Peyer's patch (tissue), 4 donors: ENCODE measurements around the gene PTMA. TPM values are rescaled to one million over a fixed set of nuclear protein-coding genes. Genes with fewer than 3 reads are reported as not detected.
"Not testable (repeated sequence)": the region's sequence is repeated elsewhere in the genome, so short reads cannot be mapped to it uniquely, and the experiment has no call there.

Source experiments
- DNase-seq, 3 donors: peaks; one replicate each; pipeline ENCODE4 v3.0.0-alpha.2; 2017 to 2019
- H3K27ac ChIP-seq, 4 donors: fragments of 200-600 bp; sonication (generic); one replicate each; pipeline ENCODE4 v1.5.1; 2016 to 2019
- H3K27me3 ChIP-seq, 2 donors: fragments of 200-600 bp; sonication (generic); one replicate each; pipeline ENCODE4 v1.5.1; 2019
- H3K36me3 ChIP-seq, 3 donors: fragments of 200-600 bp; sonication (generic); one replicate each; pipeline ENCODE4 v1.5.1; 2016 to 2019
- H3K4me1 ChIP-seq, 4 donors: fragments of 200-600 bp; sonication (generic); one replicate each; pipeline ENCODE4 v1.5.1; 2016 to 2019
- H3K4me3 ChIP-seq, 4 donors: fragments of 200-600 bp; sonication (generic); 1 replicate in 3 of 4; 2 replicates in 1 of 4; pipeline ENCODE4 v1.5.1; 2016 to 2019; ENCODE audit warnings: mild to moderate bottlenecking in 1 of 4
- H3K9me3 ChIP-seq, 4 donors: fragments of 200-600 bp; sonication (generic); one replicate each; pipeline ENCODE4 v1.5.1; 2016 to 2019; ENCODE audit warnings: mild to moderate bottlenecking in 1 of 4
- POLR2A ChIP-seq, 2 donors: fragments of 450-650 bp; IDR thresholded peaks; one replicate each; pipeline ENCODE4 v1.5.1; 2017; ENCODE audit warnings: antibody characterized with exemption in 2 of 2, mild to moderate bottlenecking in 2 of 2, moderate library complexity in 2 of 2
- total RNA-seq, 4 donors: library from RNA; depleted of rRNA; stranded (reverse); fragments of >200 nt; gene quantifications; one replicate each; pipeline ENCODE4 v1.1.0, GENCODE V29; 2016
- TF ChIP-seq, protein P1 (sequence below), 6 experiments: fragments of 450-650 bp in 4 of 6; fragments of 200-600 bp in 2 of 6; sonication (generic) in 1 of 6; IDR thresholded peaks; one replicate each; pipeline ENCODE4 v1.5.1; 2017 to 2019; ENCODE audit warnings: antibody characterized with exemption in 6 of 6, mild to moderate bottlenecking in 3 of 6, moderate library complexity in 1 of 6

Gene PTMA, protein sequence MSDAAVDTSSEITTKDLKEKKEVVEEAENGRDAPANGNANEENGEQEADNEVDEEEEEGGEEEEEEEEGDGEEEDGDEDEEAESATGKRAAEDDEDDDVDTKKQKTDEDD
- total RNA-seq: 1,000 to 10,000 TPM in 1 of 4 donors, 100 to 1,000 TPM in 3; 316 to 1,049 (median 353) TPM

DNA sequence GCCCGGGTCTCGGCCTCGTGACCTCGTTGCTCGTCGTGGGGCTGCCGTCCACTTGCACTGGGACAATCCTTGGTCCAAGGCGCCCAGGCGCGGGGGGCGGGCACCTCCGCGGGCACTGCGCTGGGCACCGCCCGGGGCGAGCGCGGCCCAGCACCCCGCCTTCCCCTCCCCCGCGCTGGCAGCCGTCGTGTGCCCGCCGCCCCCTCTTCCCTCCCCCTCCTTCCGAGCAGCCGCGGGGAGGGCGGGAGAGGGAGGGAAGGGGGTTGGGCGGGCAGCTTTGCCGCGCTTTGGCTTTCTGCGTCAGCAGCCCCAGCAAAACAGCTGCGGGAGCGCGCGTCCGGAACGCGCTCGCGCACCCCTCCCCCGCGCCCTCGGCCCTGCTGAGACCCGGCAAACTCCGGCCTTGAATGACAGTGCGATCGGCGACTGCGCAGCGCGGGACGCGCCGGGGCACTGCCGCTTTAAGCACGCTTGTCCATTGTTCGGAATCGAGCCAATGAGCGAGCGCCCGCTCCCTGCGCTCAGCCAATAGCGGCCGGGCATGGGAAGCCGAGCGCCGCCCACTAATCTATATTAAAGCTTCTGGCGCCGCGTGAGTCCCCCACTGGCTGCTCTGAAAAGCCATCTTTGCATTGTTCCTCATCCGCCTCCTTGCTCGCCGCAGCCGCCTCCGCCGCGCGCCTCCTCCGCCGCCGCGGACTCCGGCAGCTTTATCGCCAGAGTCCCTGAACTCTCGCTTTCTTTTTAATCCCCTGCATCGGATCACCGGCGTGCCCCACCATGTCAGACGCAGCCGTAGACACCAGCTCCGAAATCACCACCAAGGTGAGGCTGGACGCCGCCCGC, at the start of gene PTMA:
Gene PTMA (plus strand): TSS at position 599 of the 846 bp plus-strand sequence. CDS start 182 bp downstream, at position 781.
- TF ChIP-seq, protein P1, sequence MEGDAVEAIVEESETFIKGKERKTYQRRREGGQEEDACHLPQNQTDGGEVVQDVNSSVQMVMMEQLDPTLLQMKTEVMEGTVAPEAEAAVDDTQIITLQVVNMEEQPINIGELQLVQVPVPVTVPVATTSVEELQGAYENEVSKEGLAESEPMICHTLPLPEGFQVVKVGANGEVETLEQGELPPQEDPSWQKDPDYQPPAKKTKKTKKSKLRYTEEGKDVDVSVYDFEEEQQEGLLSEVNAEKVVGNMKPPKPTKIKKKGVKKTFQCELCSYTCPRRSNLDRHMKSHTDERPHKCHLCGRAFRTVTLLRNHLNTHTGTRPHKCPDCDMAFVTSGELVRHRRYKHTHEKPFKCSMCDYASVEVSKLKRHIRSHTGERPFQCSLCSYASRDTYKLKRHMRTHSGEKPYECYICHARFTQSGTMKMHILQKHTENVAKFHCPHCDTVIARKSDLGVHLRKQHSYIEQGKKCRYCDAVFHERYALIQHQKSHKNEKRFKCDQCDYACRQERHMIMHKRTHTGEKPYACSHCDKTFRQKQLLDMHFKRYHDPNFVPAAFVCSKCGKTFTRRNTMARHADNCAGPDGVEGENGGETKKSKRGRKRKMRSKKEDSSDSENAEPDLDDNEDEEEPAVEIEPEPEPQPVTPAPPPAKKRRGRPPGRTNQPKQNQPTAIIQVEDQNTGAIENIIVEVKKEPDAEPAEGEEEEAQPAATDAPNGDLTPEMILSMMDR (IDR thresholded peaks at IDR 0.05): peak in 1 of 6 experiments; percentile 12
- TF ChIP-seq POLR2A (IDR thresholded peaks at IDR 0.05): peak; percentile 98 to 99
- peak; percentile 98 to 100 (median 99) for DNase-seq
- peaks cover 0 to 15% (median 0%) of the 10 kb centered on the region in 3 donors for H3K36me3 ChIP-seq
- H3K4me1 ChIP-seq: peaks cover 0 to 27% (median 13%) of the 10 kb centered on the region in 4 donors
- peak within 1 kb of the TSS; percentile 93 to 99 (median 98) for H3K4me3 ChIP-seq
- no peaks in the 10 kb centered on the region for H3K9me3 ChIP-seq
- no peaks in the 10 kb centered on the region for H3K27me3 ChIP-seq
- peak within 1 kb of the TSS; percentile 98 to 100 (median 100) for H3K27ac ChIP-seq

GRCh38 chr2:231660073-231660472, 48.3 kb upstream of the PTMA start:
- H3K4me3 ChIP-seq, DNase-seq: not testable (repeated sequence)

DNA sequence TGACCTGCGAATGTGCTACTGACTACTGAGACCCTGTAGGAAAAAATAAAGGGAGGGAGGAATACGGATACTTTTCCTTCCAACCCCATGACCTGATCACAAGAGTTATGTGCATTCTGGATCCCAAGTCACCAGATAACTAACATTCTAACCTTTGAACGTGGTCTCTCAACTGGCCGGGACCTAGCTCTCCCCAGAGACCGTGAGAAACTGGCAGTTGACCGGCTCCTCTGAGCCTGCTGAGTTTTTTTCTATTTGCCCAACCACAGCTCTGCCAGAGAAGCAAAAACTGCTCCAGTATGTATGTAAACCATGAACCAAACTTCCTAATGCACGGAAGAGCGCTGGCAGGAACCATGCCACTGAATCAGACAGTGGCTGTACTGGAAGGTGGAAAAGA, 47.5 kb upstream of the PTMA start:
- DNase-seq: no peak
- no peaks in the 10 kb centered on the region for H3K9me3 ChIP-seq
- TF ChIP-seq POLR2A (IDR thresholded peaks at IDR 0.05): no peak
- TF ChIP-seq, protein P1 (IDR thresholded peaks at IDR 0.05): no peak
- no peaks in the 10 kb centered on the region for H3K36me3 ChIP-seq
- no peak overlapping the region for H3K27ac ChIP-seq
- H3K27me3 ChIP-seq: no peaks in the 10 kb centered on the region
- H3K4me1 ChIP-seq: peaks cover 0 to 17% (median 4%) of the 10 kb centered on the region in 4 donors
- no peak overlapping the region for H3K4me3 ChIP-seq

More at GRCh38 chr2:231660073-231660472, 48.3 kb upstream of the PTMA start:
- H3K27ac ChIP-seq, H3K9me3 ChIP-seq, H3K36me3 ChIP-seq, H3K27me3 ChIP-seq, H3K4me1 ChIP-seq: not testable (repeated sequence)

DNA sequence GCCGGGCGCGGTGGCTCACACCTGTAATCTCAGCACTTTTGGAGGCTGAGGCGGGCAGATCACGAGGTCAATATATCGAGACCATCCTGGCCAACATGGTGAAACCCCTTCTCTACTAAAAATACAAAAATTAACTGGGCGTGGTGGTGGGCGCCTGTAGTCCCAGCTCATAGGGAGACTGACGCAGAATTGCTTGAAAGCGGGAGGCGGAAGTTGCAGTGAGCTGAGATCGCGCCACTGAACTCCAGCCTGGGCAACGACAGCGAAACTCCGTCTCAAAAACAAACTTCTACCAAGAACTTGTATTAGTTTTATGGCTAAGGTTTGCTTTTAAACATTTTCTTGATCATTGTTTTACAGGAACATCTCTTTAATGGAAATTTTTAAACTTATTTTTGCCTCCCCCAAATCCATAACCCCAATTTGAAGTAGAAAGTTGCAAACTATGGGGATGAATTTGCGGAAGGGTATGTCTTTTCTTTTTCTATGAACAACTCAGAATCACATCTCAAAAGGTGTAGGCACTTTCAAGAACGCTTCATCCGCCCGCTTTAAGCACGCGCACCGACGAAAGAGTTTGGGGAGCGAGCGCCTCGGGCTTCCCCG, 46.8 kb upstream of the PTMA start:
- H3K4me1 ChIP-seq: peaks cover 0 to 19% (median 7%) of the 10 kb centered on the region in 4 donors
- no peaks in the 10 kb centered on the region for H3K27me3 ChIP-seq
- DNase-seq: no peak
- peak overlapping the region; percentile 52 to 63 (median 56) for H3K4me3 ChIP-seq
- H3K36me3 ChIP-seq: no peaks in the 10 kb centered on the region
- no peak for TF ChIP-seq POLR2A (IDR thresholded peaks at IDR 0.05)
- TF ChIP-seq, protein P1 (IDR thresholded peaks at IDR 0.05): no peak
- H3K9me3 ChIP-seq: no peaks in the 10 kb centered on the region
- peak overlapping the region; percentile 95 to 97 (median 96) for H3K27ac ChIP-seq

GRCh38 chr2:231662028-231662810, 46.1 kb upstream of the PTMA start:
- peak overlapping the region; percentile 52 to 63 (median 56) for H3K4me3 ChIP-seq
- TF ChIP-seq POLR2A (IDR thresholded peaks at IDR 0.05): peak; percentile 66 to 88
- TF ChIP-seq, protein P1 (IDR thresholded peaks at IDR 0.05): peak in 3 of 6 experiments; percentile 20 to 37 (median 35)
- no peaks in the 10 kb centered on the region for H3K27me3 ChIP-seq
- H3K9me3 ChIP-seq: no peaks in the 10 kb centered on the region
- H3K4me1 ChIP-seq: peaks cover 2 to 21% (median 9%) of the 10 kb centered on the region in 4 donors
- no peaks in the 10 kb centered on the region for H3K36me3 ChIP-seq
- H3K27ac ChIP-seq: peak overlapping the region; percentile 95 to 97 (median 96)
- DNase-seq: peak; percentile 91 to 99 (median 98)
